ENCODE data around the gene CCDC92B. TPM values are rescaled to one million over a fixed set of nuclear protein-coding genes. Genes with fewer than 3 reads are reported as not detected.

The CCDC92B gene
- total RNA-seq, 1 donor from 2014 or later: 0.16 TPM

DNA sequence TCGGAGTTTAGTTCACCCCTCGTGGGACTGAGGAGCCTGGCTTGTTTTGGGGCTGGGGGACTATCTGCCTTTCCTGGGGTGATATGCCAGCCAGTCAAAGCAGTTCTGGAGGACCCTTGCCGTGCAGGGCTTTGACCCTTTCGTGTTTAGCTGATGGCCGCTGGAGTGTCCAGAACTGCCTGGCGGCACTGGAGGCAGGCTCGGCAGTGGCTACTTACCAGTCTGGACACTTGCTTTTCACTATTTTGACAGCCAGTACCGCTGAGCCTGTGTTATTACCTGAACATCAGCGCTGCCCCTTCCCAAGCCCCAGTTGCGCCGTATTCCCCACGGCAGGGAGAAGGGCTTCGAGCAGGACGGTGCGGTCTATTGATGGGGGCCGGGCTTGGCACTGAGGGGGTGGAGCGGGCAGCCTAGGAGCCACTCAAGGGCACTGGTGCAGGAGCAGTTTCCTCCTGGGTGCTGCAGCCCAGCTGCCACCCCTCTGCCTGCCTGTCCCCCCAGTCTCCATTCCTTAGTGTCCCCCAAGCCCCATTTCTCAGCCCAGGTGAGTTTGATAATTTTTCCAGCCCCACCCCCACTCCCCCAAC, 18.6 kb downstream of the CCDC92B start:
- DNase-seq (ENCODE audit: missing footprints): no peak
- ATAC-seq: no peak
- intact Hi-C loops (cut with DNase I): no loop called here

DNA sequence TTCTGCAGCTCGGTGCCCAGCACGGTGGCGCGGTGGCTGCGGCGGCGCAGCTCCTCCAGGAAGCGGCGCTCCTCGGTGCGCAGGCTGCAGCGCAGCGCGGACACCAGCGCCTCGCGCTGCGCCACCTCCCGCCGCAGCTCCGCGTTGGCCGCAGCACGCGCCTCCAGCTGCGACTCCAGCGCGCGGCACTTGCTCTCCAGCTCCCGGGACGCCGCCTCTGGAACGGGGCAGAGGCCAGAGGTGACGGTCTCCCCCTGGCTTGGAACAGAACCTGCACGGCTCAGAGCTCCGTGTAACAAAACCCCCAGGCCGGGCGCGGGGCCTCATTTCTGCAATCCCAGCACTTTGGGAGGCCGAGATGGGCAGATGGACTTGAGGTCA, 24.7 kb downstream of the CCDC92B start:
- intact Hi-C loops (cut with DNase I): no loop called here
- ATAC-seq (peak; percentile 45), DNase-seq (ENCODE audit: missing footprints) (no peak)

DNA sequence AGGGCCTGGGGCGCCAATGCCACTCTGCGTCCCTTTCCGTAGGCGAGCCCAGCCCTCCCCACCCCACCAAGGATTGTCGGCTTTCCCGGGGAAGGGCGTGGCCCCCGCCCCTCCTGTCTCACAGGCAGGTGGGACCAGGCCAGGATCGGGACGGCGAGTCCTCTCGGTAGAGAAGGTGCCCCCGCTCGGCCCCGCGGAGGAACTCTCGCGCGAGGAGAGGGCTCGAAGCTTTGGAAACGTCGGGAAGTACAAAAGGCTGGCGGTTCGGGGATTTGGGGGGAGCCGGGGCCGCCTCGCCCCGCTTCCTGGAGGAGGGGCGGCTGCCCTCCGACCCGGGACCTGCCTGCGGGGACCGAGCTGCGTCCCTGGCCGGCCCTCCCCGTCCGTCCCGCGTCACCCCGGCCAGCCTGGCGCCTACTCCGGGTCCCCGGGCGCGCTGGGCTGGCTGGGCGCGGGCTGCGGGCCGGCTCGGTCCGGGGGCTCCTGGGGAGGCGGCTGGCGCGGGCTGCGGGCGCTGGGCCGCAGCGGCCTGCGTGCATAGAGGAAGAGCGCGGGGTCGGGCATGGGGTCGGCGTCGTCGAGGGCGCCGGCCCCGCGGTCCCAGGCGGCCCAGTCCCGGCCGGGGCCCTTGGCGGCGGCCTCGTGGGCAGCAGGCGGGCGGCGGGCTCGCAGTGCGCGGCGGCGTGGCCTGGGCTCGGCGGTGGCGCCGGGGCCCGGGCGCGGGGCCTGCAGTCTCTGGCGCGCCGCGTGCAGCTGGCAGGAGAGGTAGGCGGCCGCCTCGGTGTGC, 25.3 kb downstream of the CCDC92B start:
- intact Hi-C loops (cut with DNase I): no loop called here
- DNase-seq (ENCODE audit: missing footprints) (peak; percentile 52), ATAC-seq (peak; percentile 30)

DNA sequence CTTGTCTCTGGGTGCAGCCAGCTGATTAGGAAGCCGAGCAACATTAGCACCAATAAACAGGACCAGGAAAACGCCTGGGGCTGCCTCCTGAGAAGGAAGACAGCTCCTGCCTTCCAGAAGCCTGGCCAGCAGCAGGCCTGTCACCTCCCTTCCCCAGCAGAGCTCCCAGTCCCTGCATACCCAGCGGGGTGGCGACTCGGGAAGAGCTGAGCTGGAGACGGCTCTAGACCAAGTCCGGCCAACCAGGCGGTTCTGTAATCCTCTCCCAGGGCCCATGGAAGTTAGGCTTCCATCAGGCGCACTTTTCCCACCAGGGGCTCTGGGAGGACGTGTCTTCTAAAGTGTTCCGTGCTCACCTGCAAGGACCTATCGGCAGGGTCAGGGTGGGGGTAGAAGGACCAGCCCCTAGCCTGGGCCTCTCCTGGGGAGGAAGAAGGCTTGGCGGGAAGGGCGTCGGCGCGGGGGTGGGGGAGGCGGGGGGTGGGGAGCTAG, 25.9 kb downstream of the CCDC92B start:
- intact Hi-C loops (cut with DNase I): no loop called here
- no peak for ATAC-seq
- DNase-seq (ENCODE audit: missing footprints): no peak

DNA sequence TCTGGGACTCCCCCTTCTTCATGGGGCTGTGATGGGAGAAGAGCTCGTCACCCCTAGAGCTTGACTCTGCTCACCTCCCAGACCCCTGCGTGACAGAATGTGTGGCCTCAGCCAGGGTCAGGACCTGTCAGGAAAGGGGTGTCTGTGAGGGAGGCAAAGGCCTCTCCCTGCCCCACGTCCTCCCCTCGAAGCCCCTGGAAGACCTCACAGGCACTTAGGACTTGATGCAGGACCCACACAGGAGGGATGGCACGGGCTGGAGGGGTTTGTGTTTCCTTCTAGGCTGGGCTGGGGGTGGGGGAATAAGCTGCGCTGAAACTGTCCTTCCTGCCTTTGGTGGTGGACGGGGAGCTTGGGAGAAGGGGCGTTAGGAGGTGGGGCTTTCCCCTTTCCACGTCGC, 26.8 kb downstream of the CCDC92B start:
- no peak for ATAC-seq
- intact Hi-C loops (cut with DNase I): no loop called here

DNA sequence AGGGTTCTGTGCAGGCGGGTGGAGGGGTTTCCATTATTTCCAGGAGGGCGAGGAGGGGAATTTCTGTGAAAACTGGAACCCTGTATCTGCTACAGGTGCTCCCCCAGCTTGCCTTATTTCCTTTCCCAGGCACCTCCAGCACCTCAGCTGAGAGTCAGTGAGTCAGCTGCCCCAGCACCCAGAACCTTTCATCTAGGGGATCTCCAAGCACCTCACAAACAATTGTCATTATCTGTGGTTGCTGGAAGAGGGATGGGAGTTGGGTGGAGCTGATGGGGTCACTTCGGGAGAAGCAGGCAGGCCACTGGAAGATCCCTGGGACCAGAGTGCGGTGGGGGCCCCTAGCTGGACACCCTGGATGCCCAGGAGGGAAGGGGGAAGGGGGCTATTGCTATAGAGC, 27.8 kb downstream of the CCDC92B start:
- intact Hi-C loops (cut with DNase I): no loop called here
- ATAC-seq (no peak), DNase-seq (ENCODE audit: missing footprints) (no peak)

More for the DNA sequence above, 26.8 kb downstream of the CCDC92B start:
- peak; percentile 18 for DNase-seq (ENCODE audit: missing footprints)

DNA sequence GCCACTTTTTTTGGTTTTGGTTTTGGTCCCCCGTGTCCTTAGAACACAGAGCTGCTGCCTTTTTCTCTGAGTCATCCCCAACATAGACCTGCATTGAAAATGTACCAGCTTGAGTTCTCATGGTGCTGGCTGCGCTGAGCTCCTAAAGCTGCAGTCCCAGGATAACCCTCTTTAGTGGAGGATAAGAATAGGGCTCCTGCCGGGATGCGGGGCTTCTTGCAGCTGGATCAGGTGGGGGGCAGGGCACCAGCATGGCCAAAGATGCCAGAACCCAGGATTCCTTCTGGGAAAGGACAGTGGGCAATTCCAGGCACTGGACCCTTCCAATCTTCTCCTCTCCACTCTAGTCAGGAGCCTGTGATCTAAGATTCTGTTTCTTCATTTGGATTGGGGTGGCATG, 29.6 kb downstream of the CCDC92B start:
- intact Hi-C loops (cut with DNase I): no loop called here
- peak; percentile 40 for DNase-seq (ENCODE audit: missing footprints)
- ATAC-seq: no peak

DNA sequence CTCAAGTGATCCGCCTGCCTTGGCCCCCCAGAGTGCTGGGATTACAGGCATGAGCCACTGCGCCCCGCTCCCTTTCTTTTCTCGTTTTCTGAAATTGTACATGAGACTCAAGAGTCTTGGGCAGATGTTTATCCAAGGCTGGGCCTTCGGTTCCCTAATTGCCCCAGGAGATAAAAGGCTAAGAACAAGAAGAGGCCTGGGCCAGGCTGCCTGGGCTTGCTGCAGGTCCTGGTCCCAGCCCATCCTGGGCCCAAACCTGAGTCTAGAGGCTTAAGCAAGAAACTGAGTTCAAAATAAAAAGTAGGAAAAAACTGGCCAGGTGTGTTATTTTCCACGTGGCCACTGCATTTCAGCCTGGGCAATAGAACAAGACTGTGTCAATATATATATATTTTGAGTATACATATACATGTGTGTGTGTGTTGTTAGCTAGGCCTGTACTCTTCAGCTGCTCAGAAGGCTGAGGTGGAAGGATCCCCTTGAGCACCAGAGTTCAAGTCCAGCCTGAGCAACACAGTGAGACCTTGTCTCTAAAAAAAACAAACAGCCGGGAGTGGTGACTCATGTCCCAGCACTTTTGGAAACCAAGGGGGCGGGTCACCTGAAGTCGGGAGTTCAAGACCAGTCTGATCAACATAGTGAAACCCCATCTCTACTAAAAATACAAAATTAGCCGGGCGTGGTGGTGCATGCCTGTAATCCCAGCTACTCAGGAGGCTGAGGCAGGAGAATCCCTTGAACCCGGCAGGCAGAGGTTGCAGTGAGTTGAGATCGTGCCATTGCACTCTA, 31.1 kb downstream of the CCDC92B start:
- DNase-seq (ENCODE audit: missing footprints): peak; percentile 45
- intact Hi-C loops (cut with DNase I): no loop called here
- ATAC-seq: no peak

DNA sequence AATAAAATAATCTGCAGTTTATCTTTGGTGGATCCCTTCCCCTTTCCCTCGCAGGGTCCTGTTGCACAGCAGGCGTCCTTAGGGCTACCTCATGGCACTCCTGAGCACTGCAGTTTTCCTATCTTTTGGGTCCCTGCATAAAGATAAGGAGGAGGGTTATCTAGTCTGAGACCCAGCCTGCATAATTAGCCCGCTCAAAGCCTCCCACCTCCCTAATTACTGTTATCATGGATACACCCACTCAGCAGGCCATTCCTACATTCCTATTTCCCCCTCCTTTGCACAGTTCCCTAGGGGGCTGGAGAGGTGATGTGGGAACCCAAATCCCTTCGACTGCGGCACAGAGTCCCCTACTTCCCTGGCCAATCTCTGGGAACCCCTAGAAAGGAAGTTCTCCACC, 32.8 kb downstream of the CCDC92B start:
- intact Hi-C loops (cut with DNase I): no loop called here
- DNase-seq (ENCODE audit: missing footprints) (no peak), ATAC-seq (no peak)

DNA sequence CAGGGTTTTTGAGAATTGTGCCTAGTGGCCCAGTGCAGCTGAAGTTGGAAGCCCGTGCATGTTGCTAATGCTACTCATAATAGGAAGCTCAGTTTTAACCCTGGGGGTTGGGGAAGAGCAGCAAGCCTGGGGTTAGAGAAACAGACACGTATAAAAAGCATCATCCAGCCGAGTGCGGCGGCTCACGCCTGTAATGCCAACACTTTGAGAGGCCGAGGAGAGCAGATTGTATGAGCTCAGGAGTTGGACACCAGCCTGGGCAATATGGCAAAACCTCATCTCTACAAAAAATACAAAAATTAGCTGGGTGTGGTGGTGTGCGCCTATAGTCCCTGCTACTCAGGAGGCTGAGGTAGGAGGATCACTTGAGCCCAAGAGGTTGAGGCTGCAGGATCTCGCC, 35.6 kb downstream of the CCDC92B start:
- ATAC-seq (no peak), DNase-seq (ENCODE audit: missing footprints) (no peak)
- intact Hi-C loops (cut with DNase I): loop anchor here (5.0 kb wide), 1 partner anchor 312 kb away; the partner anchor contains the start of gene MNT

DNA sequence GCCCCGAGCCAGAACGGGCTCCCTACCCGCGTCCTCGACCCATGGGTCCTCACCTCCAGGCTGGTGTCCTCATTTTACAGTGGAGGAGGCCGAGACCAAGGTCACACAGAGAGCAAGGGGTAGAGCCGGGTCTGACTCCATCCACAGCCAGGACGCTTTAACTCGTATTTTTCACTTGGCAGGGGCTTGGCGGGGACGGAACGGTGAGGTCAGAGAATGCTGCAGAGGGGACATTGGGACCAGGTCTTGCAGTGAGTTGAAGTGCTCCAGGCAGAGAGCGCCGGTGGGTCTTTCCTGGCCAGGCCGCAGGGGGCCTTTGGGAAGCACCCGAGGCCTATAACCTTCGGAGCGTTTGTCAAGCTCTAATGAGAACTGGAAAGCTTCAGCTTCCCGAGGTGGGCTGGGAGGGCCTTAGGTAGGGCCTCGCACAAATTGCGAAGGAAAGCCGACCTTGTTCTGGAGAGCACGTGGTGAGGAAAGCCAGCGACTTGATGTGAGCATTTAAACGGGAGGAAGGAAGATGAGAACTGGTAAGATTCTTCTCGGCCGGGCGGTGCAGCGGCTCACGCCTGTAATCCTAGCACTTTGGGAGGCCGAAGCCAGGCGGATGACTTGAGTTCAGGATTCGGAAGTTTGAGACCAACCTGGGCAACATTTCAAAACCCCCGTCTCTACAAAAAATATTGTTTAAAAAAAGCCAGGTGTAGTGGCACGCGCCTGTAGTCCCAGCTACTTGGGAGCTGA, 37.0 kb downstream of the CCDC92B start:
- ATAC-seq (peak; percentile 0), DNase-seq (ENCODE audit: missing footprints) (no peak)
- intact Hi-C loops (cut with DNase I): loop anchor here (5.0 kb wide), 1 partner anchor 310 kb away; the partner anchor contains the start of gene MNT

DNA sequence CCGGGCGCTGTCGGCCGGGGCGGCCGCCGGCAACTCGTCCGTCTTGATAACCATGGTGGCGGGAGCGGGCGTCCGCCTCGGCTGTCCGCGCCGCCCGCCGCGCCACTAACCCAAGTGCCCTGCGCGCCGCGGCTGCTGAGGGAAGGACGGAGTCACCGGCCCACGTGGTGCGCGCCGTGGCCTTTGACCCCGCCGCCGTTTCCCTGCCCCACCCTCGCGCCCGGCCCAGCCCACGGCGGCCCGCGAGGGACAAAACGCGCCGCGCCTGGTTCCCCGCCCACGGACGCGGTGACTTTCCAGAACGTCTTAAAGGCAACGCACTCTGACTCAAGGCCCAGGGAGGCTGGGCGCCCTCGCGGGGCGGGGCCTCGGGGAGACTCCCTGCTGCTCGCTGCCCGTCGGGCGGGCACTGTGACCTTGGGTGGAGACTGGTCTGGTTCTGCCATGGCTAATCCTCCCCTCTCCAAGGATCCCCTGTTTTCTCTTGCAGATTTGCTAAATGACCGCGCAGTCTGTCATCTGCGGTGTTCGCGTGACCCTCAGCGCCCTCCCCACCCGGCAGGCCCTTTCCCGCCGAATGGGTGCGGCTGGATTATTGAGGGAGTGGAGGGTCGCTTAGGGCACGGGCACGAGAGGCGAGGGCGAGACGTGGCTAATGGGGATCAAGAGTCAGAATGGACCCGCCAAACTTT, 37.7 kb downstream of the CCDC92B start, which contains the start of gene CLUH:
CLUH (minus strand) TSS at position 157 of the 692 bp plus-strand sequence; CDS start at position 54, 103 bp downstream.
- ATAC-seq (peak; percentile 89), DNase-seq (ENCODE audit: missing footprints) (peak; percentile 99)
- intact Hi-C loops (cut with DNase I): loop anchor here (5.0 kb wide), 1 partner anchor 309 kb away; the partner anchor contains the start of gene MNT

DNA sequence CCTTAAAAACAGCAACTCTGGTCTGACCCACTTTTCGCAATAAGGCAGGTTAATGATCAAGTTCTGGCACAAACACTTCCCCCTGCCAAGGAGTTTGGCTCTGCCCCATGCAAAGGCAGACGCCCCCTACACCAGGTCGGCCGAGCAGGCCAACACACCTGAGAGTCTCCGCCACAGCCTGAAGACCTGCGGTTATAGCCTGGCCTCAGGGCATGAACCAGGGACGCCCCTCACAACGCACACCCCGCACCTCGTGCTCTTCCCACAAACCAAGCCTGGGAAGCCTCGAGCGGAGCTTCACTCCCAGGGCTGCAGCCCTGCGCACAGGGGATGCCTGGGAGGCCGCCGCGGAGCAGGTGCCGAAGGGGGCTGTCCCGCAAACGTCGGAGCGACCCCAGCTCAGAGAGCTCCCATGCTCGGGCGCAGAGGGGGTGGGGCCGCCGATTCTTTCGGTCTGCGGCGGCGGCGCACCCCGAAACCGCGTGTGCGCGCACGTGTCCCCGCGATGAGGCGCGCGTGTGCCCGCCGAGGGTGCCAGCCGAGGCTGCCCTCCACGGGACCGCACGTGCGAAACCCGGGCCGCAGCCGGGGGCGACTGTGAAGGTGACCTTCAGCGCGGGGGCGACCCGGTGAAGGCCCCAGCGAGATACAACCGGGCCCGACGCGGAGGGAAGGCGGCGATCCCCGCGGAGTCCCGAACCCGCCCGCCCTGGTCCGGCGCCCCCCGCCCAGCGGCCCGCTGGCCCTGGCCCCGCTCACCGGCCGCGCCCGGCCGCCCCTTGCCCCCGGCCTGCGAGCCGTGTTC, 38.4 kb downstream of the CCDC92B start:
- ATAC-seq (no peak), DNase-seq (ENCODE audit: missing footprints) (peak; percentile 59)
- intact Hi-C loops (cut with DNase I): loop anchor here (5.0 kb wide), 1 partner anchor 309 kb away; the partner anchor contains the start of gene MNT

DNA sequence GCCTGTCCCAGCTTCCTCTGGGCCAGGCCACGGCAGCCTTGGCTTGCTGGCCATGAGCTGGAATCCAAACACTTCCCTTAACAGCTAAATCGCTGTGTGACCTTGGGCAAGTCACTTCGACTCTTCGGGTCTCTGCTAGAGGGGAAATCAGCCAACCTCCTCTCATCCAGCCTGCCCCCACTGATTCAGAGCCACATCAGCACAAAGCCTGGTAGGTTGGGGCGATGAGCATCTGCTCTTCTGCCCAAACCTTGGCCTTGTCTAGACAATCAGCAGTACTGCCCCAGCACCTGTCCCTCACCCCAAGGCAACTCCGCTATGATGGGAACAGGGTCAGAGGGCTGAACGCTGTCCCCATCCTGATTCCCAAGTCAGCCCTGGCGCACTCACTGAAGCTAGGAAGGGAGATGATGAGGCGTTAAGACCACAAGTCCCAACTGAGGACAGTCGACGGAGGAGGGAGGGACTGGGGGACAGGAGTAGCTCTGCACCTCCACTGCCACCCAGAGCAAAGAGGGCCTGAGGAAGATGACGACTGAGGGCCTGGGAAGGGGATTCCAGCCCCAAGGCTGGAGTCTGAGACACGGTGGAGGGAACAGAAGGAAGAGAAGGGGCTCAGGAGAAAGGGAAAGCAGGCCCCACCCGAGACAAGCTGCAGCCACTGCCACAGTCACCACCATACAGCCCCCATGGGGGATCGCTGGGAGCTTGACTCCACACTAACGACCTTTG, 39.2 kb downstream of the CCDC92B start:
- intact Hi-C loops (cut with DNase I): loop anchor here (5.0 kb wide), 1 partner anchor 308 kb away; the partner anchor contains the start of gene MNT
- ATAC-seq (no peak), DNase-seq (ENCODE audit: missing footprints) (no peak)

DNA sequence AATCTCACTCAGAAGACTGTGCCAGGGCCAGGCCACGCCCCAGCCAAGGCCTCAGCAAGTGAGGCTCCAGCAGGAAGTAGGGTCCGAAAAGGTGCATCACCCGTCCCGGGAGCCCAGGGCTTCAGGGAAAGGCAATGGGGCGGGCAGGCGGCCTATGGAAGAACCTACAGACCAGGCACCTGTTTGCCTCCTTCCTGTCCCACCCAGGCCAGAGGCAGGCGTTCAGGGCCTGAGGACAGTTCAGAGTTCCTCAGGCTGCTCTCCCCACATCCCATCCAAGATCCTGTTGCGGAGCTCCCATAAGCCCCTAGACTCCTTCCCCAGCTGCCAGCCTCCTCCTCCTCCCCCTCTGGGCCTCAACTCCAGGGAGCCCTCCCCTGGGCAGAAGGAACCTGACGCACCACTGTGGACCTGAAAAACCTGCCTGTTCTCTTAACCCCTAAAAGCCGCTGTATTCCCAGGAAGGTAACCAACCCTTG, 40.2 kb downstream of the CCDC92B start:
- DNase-seq (ENCODE audit: missing footprints): no peak
- ATAC-seq: no peak
- intact Hi-C loops (cut with DNase I): loop anchor here (5.0 kb wide), 1 partner anchor 292 kb away; no protein-coding TSS in a partner anchor

DNA sequence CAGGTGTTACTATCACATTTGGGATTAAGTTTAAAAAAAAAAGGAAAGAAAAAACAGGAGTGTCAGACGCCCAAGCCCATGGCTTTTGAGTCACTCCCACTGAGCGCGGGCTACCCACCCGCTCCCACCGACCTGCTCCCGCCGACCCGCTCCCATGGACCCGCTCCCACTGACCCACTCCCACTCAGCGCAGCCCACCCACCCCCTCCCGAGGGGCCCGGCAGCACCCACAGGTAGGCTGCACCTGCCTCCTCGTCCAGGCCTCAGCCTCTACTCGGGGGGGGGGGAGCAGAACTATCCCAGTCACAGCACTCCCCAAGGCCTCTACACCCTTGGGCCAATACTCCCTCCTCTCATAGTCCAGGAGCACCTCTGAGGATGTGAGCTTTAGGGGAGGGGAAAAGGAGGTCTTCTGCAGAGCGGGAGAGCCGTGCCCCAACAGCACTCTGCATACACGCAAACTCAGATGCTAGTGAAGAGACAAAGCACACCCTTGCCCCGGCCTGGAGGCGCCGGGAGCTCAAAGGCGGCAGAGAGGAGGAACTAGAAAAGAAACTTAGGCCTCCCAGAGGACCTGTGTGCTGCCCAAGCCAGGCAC, 40.8 kb downstream of the CCDC92B start:
- DNase-seq (ENCODE audit: missing footprints): no peak
- ATAC-seq: no peak
- intact Hi-C loops (cut with DNase I): loop anchor here (1.0 to 5.0 kb wide), 2 partner anchors 110 to 291 kb away; no protein-coding TSS in a partner anchor

Measured in Right ventricle myocardium inferior (tissue), 1 donor.